BJ (cell line): ENCODE results near the gene KCNQ5. TPM values are rescaled to one million over a fixed set of nuclear protein-coding genes. Genes with fewer than 3 reads are reported as not detected.

Experiments
- CTCF ChIA-PET: fragments of 350-600 bp; formaldehyde crosslinking; extraction: SDS; loops from one replicate; lab custom pipeline; 2021; ENCODE audit warnings: antibody characterized with exemption, inconsistent platforms; lab: Yijun Ruan, JAX
- POLR2A ChIA-PET: fragments of 300-600 bp; sonication (Branson Sonifier 250); formaldehyde crosslinking; extraction: SDS; loops from one replicate; lab custom pipeline; 2021; ENCODE audit warnings: antibody characterized with exemption; lab: Charles Lee
- DNase-seq: peaks from one replicate; pipeline ENCODE4 v3.0.0-alpha.2; 2011; ENCODE audit warnings: low read depth
- H3K27me3 ChIP-seq: 2 replicates; pipeline ENCODE4 v1.6.0; 2011; ENCODE audit warnings: low read length; ENCODE audit not compliant: control insufficient read depth, insufficient read depth
- H3K36me3 ChIP-seq: 2 replicates; pipeline ENCODE4 v1.5.1; 2011; ENCODE audit warnings: low read length; ENCODE audit not compliant: control insufficient read depth, insufficient read depth
- H3K4me3 ChIP-seq: 2 replicates; pipeline ENCODE4 v1.5.1; 2011; ENCODE audit warnings: low read depth, mild to moderate bottlenecking, control low read depth, low read length
- polyA plus RNA-seq: library from polyadenylated mRNA; depleted of rRNA; stranded (reverse); fragments of >200 nt; gene quantifications from 2 replicates; pipeline ENCODE4 v1.2.3, GENCODE V29; 2011
- TF ChIP-seq, protein P1 (sequence below): IDR thresholded peaks from 2 replicates; pipeline ENCODE4 v1.5.1; 2011; ENCODE audit warnings: low read depth, mild to moderate bottlenecking, control low read depth, inconsistent platforms, low read length, moderate library complexity; ENCODE audit not compliant: insufficient read depth

KCNQ5 gene
- polyA plus RNA-seq, 1 experiment: 1.4 TPM

DNA sequence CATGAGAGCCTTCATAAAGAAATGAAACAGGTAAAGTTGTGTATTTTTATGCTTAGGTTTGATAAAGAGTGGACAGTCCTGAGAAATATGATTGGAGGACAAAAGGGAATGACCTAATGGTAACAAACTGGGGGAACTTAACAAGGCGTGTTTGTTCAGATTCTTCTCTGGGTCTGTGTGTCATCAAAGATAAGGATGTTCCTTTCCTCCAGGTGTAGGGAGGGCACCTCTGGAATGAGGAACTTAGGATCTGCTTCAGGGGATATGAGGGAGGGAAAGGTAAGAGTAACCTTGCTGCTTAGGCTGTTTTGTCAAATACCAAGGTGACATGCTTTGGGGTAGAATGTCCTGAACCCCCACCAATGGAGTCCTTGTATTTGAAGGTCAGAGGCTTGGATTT, 291.9 kb downstream of the KCNQ5 start:
- ChIA-PET POLR2A (no interaction called here), CTCF (no interaction called here)
- DNase-seq: no peak
- TF ChIP-seq, protein P1, sequence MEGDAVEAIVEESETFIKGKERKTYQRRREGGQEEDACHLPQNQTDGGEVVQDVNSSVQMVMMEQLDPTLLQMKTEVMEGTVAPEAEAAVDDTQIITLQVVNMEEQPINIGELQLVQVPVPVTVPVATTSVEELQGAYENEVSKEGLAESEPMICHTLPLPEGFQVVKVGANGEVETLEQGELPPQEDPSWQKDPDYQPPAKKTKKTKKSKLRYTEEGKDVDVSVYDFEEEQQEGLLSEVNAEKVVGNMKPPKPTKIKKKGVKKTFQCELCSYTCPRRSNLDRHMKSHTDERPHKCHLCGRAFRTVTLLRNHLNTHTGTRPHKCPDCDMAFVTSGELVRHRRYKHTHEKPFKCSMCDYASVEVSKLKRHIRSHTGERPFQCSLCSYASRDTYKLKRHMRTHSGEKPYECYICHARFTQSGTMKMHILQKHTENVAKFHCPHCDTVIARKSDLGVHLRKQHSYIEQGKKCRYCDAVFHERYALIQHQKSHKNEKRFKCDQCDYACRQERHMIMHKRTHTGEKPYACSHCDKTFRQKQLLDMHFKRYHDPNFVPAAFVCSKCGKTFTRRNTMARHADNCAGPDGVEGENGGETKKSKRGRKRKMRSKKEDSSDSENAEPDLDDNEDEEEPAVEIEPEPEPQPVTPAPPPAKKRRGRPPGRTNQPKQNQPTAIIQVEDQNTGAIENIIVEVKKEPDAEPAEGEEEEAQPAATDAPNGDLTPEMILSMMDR: no peak
- Histone ChIP-seq H3K27me3 (no peaks in the 10 kb centered on the region), H3K4me3 (no peak overlapping the region), H3K36me3 (no peaks in the 10 kb centered on the region)

DNA sequence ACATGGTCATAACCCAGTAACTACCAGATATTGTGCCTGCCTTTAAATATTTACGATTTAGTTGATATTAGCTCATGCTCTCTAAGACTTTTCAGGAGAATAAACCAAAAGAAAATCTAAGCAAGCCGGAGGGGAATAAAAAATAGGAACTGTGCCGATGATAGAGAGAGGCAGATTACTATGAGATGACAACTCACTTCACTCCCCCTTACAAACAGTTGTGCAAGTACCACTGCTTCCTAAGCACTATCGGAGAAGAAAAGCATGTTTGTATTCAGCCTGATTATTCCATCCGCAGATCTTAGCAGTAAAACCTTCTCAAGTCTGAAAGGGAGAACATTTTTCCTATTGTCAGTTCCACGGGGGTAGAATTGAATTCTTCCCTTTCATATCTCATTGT, 294.4 kb downstream of the KCNQ5 start:
- TF ChIP-seq, protein P1: no peak
- DNase-seq: no peak
- H3K27me3 ChIP-seq: no peaks in the 10 kb centered on the region
- CTCF ChIA-PET: interaction anchor here (0.6 kb wide), 1 partner anchor 154 kb away, joined by 3 read pairs; no protein-coding TSS in a partner anchor
- no peak overlapping the region for H3K4me3 ChIP-seq
- POLR2A ChIA-PET: no interaction called here
- no peaks in the 10 kb centered on the region for H3K36me3 ChIP-seq

DNA sequence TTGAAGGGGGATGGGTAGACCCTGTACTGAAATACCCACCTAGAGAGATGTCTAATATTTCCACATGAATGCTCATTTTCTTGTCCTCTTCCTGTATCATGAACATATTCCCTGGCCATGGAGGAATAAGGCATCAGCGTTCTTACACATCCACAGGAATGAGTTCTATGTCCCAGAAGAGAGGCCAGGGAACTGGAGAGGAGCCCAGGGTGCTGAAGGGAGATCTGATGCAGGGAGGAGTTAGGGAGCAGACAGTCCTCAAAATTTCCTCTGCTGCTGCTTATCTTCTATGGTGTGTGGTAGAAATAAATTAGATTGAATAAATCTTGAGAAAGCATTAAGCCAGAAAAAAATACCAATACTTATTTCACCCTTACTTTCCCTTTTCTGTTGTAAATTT, 295.0 kb downstream of the KCNQ5 start:
- ChIA-PET POLR2A (no interaction called here), CTCF (no interaction called here)
- Histone ChIP-seq H3K4me3 (no peak overlapping the region), H3K27me3 (no peaks in the 10 kb centered on the region), H3K36me3 (no peaks in the 10 kb centered on the region)
- DNase-seq: no peak
- TF ChIP-seq, protein P1: no peak

DNA sequence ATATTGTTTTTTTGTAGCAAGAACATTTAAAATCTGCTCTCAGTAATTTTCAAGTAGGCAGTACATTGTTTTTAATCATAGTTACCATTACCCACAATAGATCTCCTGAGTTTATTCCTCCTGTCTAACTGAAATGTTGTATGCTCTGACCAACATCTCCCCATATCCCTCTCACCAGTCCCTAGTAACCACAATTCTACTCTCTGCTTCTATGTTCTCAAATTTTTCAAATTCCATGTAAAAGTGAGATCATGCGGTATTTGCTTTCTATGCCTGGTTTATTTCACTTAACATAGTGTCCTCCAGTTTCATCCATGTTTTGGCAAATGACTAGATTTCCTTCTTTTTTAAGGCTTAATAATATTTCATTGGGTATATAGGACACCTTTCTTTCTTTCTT, 300.5 kb downstream of the KCNQ5 start:
- Histone ChIP-seq H3K36me3 (no peaks in the 10 kb centered on the region), H3K4me3 (no peak overlapping the region), H3K27me3 (no peaks in the 10 kb centered on the region)
- CTCF ChIA-PET: no interaction called here
- TF ChIP-seq, protein P1: no peak
- POLR2A ChIA-PET: no interaction called here
- DNase-seq: no peak

DNA sequence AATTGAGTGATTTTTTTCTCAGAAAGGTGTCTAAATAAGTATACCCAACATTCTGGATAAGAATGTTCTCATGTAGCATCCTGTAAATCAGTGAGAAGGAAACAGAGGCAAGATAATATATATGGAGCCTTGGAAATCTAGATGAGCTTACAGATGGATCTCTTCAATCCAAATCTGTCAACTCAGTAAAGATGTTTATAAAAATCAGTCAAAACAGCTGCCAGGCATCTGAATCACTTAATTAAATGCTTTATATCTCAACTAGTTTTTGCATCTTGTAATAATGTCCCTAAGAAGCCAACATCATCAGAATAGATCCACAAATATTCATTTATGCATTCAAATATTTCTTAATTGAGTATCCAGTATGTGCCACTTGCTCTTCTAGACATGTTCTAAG, 303.3 kb downstream of the KCNQ5 start:
- no peaks in the 10 kb centered on the region for H3K36me3 ChIP-seq
- ChIA-PET CTCF (no interaction called here), POLR2A (no interaction called here)
- H3K27me3 ChIP-seq: no peaks in the 10 kb centered on the region
- TF ChIP-seq, protein P1: no peak
- H3K4me3 ChIP-seq: no peak overlapping the region
- DNase-seq: no peak
